HCT116 (cell line): Measurements from ENCODE around the gene SMARCA4. TPM values are rescaled to one million over a fixed set of nuclear protein-coding genes. Genes with fewer than 3 reads are reported as not detected.

ENCODE experiments used
- ATAC-seq: fragments of 200-7000 bp; cut with Tn5 transposase; 2 replicates; pipeline ENCODE4 v1.9.1; 2020; ENCODE audit warnings: mild to moderate bottlenecking, moderate library complexity
- BruUV-seq: library from RNA; stranded (reverse); fragments of 400-500 nt; replicated peaks from 2 replicates; lab custom pipeline; 2021; lab: Mats Ljungman, UMichigan
- CTCF ChIA-PET: fragments of 300-600 bp; sonication (Branson Sonifier 250); formaldehyde crosslinking; loops from one replicate; lab custom pipeline; 2021; ENCODE audit warnings: antibody characterized with exemption; lab: Charles Lee
- POLR2A ChIA-PET: fragments of 300-600, 350-600 bp; sonication (Branson Sonifier 250); formaldehyde crosslinking; loops from one replicate; lab custom pipeline; 2021; ENCODE audit warnings: antibody characterized with exemption; lab: Charles Lee
- RAD21 ChIA-PET, 2 experiments: fragments of 300-600 bp; sonication (Branson Sonifier 250); formaldehyde crosslinking; loops; one replicate each; lab custom pipeline; 2023; ENCODE audit warnings: low total read pairs in 2 of 2; ENCODE audit not compliant: uncharacterized antibody in 2 of 2, unreplicated experiment in 2 of 2, low non-redundant PET in 1 of 2; lab: Charles Lee
- DNase-seq: peaks from one replicate; pipeline ENCODE4 v3.0.0-alpha.2; 2010; ENCODE audit warnings: low read depth, low spot score
- H2AFZ ChIP-seq: fragments of 200-600 bp; shearing (Covaris generic), sonication (generic); 2 replicates; pipeline ENCODE4 v1.6.1; 2017; ENCODE audit warnings: low read depth, mixed run types, mixed read lengths, antibody characterized with exemption, low read length; ENCODE audit not compliant: poor library complexity, severe bottlenecking
- H3K27ac ChIP-seq: 2 replicates; pipeline ENCODE4 v1.5.1; 2012; ENCODE audit warnings: low read depth, low read length
- H3K27me3 ChIP-seq: fragments of 200-600 bp; sonication (generic); 2 replicates; pipeline ENCODE4 v1.6.1; 2016; ENCODE audit warnings: mixed run types, low read length, mixed read lengths; ENCODE audit not compliant: insufficient read depth
- H3K36me3 ChIP-seq, 2 experiments: fragments of 200-500 bp in 1 of 2; fragments of 200-600 bp in 1 of 2; sonication (Bioruptor generic) in 1 of 2; sonication (generic) in 1 of 2; 2 replicates each; pipeline versions ENCODE4 v1.5.1 to v1.6.1; 2014 to 2016; ENCODE audit warnings: low read length in 2 of 2, inconsistent platforms in 1 of 2, mixed read lengths in 1 of 2, mixed run types in 1 of 2; ENCODE audit not compliant: insufficient read depth in 2 of 2, control insufficient read depth in 1 of 2
- H3K4me1 ChIP-seq, 2 experiments: fragments of 200-600 bp in 1 of 2; sonication (generic) in 1 of 2; 2 replicates each; pipeline versions ENCODE4 v1.5.1 to v1.6.1; 2012 to 2017; ENCODE audit warnings: low read length in 2 of 2, inconsistent platforms in 1 of 2, mild to moderate bottlenecking in 1 of 2, mixed read lengths in 1 of 2, mixed run types in 1 of 2, moderate library complexity in 1 of 2; ENCODE audit not compliant: insufficient read depth in 2 of 2, control insufficient read depth in 1 of 2
- H3K4me2 ChIP-seq: fragments of 200-600 bp; sonication (generic); 2 replicates; pipeline ENCODE4 v1.6.1; 2017; ENCODE audit warnings: mixed run types, low read length, mixed read lengths
- H3K4me3 ChIP-seq, 2 experiments: fragments of 200-600 bp in 1 of 2; sonication (generic) in 1 of 2; replicated peaks in 1 of 2; 2 replicates each; pipeline ENCODE4 v1.5.1; 2011 to 2016; ENCODE audit warnings: low read length in 2 of 2, control low read depth in 1 of 2, low read depth in 1 of 2, mild to moderate bottlenecking in 1 of 2, mixed read lengths in 1 of 2, mixed run types in 1 of 2
- H3K79me2 ChIP-seq: fragments of 200-600 bp; sonication (generic); 2 replicates; pipeline ENCODE4 v1.6.1; 2017; ENCODE audit warnings: mild to moderate bottlenecking, mixed run types, low read length, moderate library complexity, mixed read lengths; ENCODE audit not compliant: insufficient read depth
- H3K9ac ChIP-seq: fragments of 200-600 bp; sonication (generic); 2 replicates; pipeline ENCODE4 v1.6.1; 2016; ENCODE audit warnings: low read length, mixed read lengths
- H3K9me2 ChIP-seq: fragments of 200-600 bp; sonication (generic), shearing (Covaris generic); 2 replicates; pipeline ENCODE4 v1.6.1; 2017; ENCODE audit warnings: mixed run types, mild to moderate bottlenecking, moderate library complexity; ENCODE audit not compliant: insufficient read depth
- H3K9me3 ChIP-seq, 2 experiments: fragments of 200-500 bp in 1 of 2; fragments of 200-600 bp in 1 of 2; sonication (Bioruptor generic) in 1 of 2; sonication (generic) in 1 of 2; 2 replicates each; pipeline ENCODE4 v1.6.1; 2014 to 2017; ENCODE audit warnings: low read length in 2 of 2, mixed read lengths in 2 of 2, inconsistent platforms in 1 of 2, low read depth in 1 of 2, mild to moderate bottlenecking in 1 of 2, mixed run types in 1 of 2, moderate library complexity in 1 of 2; ENCODE audit not compliant: control insufficient read depth in 1 of 2, insufficient read depth in 1 of 2
- H4K20me1 ChIP-seq: fragments of 200-600 bp; sonication (generic), shearing (Covaris generic); 2 replicates; pipeline ENCODE4 v1.6.1; 2017; ENCODE audit warnings: mixed run types, mild to moderate bottlenecking, moderate library complexity; ENCODE audit not compliant: insufficient read depth
- ATF3 ChIP-seq: IDR thresholded peaks from 2 replicates; pipeline ENCODE4 v1.6.1; 2012
- CBX3 ChIP-seq: IDR thresholded peaks from 2 replicates; pipeline ENCODE4 v1.6.1; 2012; ENCODE audit warnings: low read depth
- CEBPB ChIP-seq: IDR thresholded peaks from 2 replicates; pipeline ENCODE4 v1.6.1; 2012; ENCODE audit warnings: low read depth
- ELF1 ChIP-seq: IDR thresholded peaks from 2 replicates; pipeline ENCODE4 v1.6.1; 2012; ENCODE audit warnings: low read depth, borderline replicate concordance
- FOSL1 ChIP-seq: IDR thresholded peaks from 2 replicates; pipeline ENCODE4 v1.6.1; 2012; ENCODE audit warnings: low read depth
- POLR2AphosphoS5 ChIP-seq: IDR thresholded peaks from 2 replicates; pipeline ENCODE4 v1.6.1; 2011; ENCODE audit warnings: mild to moderate bottlenecking, low read depth, low read length, moderate library complexity
- RAD21 ChIP-seq: IDR thresholded peaks from 2 replicates; pipeline ENCODE4 v1.6.1; 2012; ENCODE audit warnings: low read depth, mild to moderate bottlenecking
- SP1 ChIP-seq: IDR thresholded peaks from 2 replicates; pipeline ENCODE4 v1.6.1; 2012; ENCODE audit warnings: low read depth
- SRF ChIP-seq: IDR thresholded peaks from 2 replicates; pipeline ENCODE4 v1.6.1; 2012; ENCODE audit warnings: low read depth
- TCF7L2 ChIP-seq: IDR thresholded peaks from 2 replicates; pipeline ENCODE4 v1.7.0; 2011; ENCODE audit warnings: borderline replicate concordance, inconsistent platforms; ENCODE audit not compliant: insufficient read depth, insufficient read length; ENCODE audit errors: extremely low read depth
- YY1 ChIP-seq: IDR thresholded peaks from 2 replicates; pipeline ENCODE4 v1.6.1; 2011; ENCODE audit warnings: low read length, low read depth, moderate library complexity, mild to moderate bottlenecking; ENCODE audit not compliant: insufficient replicate concordance; ENCODE audit errors: extremely low read depth
- ZNF274 ChIP-seq: fragments of 200-500 bp; sonication (Bioruptor generic); IDR thresholded peaks from 2 replicates; pipeline ENCODE4 v1.6.1; 2014; ENCODE audit warnings: mild to moderate bottlenecking, low read depth, low read length, inconsistent platforms
- intact Hi-C: fragments of 100-400 bp; cut with micrococcal nuclease; formaldehyde crosslinking; loops from 2 replicates; pipeline ENCODE4 v1.10.0; 2022
- total RNA-seq: library from RNA; stranded (reverse); gene quantifications from one replicate; pipeline ENCODE4 v1.2.1, GENCODE V29; 2021; ENCODE audit not compliant: unreplicated experiment
- TF ChIP-seq, protein P1 (sequence below), 3 experiments: fragments of 200-600 bp in 1 of 3; sonication (generic) in 1 of 3; IDR thresholded peaks in 2 of 3; conservative IDR thresholded peaks in 1 of 3; 2 replicates each; pipeline ENCODE4 v1.5.1; 2012 to 2017; ENCODE audit warnings: low read depth in 2 of 3, low read length in 2 of 3, antibody characterized with exemption in 1 of 3, borderline replicate concordance in 1 of 3, control low read depth in 1 of 3, mild to moderate bottlenecking in 1 of 3, mixed read lengths in 1 of 3, mixed run types in 1 of 3, moderate library complexity in 1 of 3; ENCODE audit not compliant: insufficient read depth in 1 of 3
- TF ChIP-seq, protein P2 (sequence below): IDR thresholded peaks from 2 replicates; pipeline ENCODE4 v1.6.1; 2012
- TF ChIP-seq, protein P3 (sequence below): IDR thresholded peaks from 2 replicates; pipeline ENCODE4 v1.6.1; 2012; ENCODE audit warnings: low read depth

The SMARCA4 gene
- total RNA-seq, 1 experiment from 2014 or later: 116 TPM

DNA sequence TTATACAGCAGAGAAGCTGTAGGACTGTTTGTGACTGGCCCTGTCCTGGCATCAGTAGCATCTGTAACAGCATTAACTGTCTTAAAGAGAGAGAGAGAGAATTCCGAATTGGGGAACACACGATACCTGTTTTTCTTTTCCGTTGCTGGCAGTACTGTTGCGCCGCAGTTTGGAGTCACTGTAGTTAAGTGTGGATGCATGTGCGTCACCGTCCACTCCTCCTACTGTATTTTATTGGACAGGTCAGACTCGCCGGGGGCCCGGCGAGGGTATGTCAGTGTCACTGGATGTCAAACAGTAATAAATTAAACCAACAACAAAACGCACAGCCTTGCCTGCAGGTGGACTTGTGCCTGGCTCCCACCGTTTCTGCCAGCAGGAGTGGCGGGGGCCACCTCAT is 101.1 kb downstream of the SMARCA4 start:
- ATAC-seq: no peak
- H3K9ac ChIP-seq: no peak overlapping the region
- no peak overlapping the region for H3K4me2 ChIP-seq
- no peaks in the 10 kb centered on the region for H3K4me1 ChIP-seq
- H3K79me2 ChIP-seq: no peaks in the 10 kb centered on the region
- ChIA-PET CTCF (no interaction called here), RAD21 (no interaction called here), POLR2A (no interaction called here)
- H3K9me2 ChIP-seq: no peaks in the 10 kb centered on the region
- intact Hi-C loops: no loop called here
- H3K27ac ChIP-seq: no peak overlapping the region
- no peaks in the 10 kb centered on the region for H3K27me3 ChIP-seq
- no peaks in the 10 kb centered on the region for H4K20me1 ChIP-seq
- DNase-seq: no peak
- H3K9me3 ChIP-seq: no peaks in the 10 kb centered on the region
- no peak overlapping the region for H2AFZ ChIP-seq
- H3K36me3 ChIP-seq: peaks cover 9 to 17% of the 10 kb centered on the region in 2 experiments; a peak in 3 of 4 replicates
- H3K4me3 ChIP-seq: no peak overlapping the region
- TF ChIP-seq, protein P1, sequence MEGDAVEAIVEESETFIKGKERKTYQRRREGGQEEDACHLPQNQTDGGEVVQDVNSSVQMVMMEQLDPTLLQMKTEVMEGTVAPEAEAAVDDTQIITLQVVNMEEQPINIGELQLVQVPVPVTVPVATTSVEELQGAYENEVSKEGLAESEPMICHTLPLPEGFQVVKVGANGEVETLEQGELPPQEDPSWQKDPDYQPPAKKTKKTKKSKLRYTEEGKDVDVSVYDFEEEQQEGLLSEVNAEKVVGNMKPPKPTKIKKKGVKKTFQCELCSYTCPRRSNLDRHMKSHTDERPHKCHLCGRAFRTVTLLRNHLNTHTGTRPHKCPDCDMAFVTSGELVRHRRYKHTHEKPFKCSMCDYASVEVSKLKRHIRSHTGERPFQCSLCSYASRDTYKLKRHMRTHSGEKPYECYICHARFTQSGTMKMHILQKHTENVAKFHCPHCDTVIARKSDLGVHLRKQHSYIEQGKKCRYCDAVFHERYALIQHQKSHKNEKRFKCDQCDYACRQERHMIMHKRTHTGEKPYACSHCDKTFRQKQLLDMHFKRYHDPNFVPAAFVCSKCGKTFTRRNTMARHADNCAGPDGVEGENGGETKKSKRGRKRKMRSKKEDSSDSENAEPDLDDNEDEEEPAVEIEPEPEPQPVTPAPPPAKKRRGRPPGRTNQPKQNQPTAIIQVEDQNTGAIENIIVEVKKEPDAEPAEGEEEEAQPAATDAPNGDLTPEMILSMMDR (IDR thresholded peaks at IDR 0.05 in 2 of 3, conservative IDR thresholded peaks at IDR 0.05 in 1 of 3; ENCODE audit: borderline replicate concordance in 1 of 3, insufficient read depth in 1 of 3, low read depth in 2 of 3, low read length in 2 of 3): no peak
- TF ChIP-seq POLR2AphosphoS5: no peak
- TF ChIP-seq ELF1: no peak
- no peak for TF ChIP-seq ATF3
- TF ChIP-seq RAD21: no peak
- no peak for TF ChIP-seq CEBPB
- TF ChIP-seq CBX3: no peak
- no peak for TF ChIP-seq SRF
- TF ChIP-seq TCF7L2: no peak
- TF ChIP-seq FOSL1: no peak
- no peak for TF ChIP-seq YY1
- TF ChIP-seq, protein P2, sequence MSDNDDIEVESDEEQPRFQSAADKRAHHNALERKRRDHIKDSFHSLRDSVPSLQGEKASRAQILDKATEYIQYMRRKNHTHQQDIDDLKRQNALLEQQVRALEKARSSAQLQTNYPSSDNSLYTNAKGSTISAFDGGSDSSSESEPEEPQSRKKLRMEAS: no peak
- TF ChIP-seq SP1: no peak
- no peak for TF ChIP-seq ZNF274
- TF ChIP-seq, protein P3, sequence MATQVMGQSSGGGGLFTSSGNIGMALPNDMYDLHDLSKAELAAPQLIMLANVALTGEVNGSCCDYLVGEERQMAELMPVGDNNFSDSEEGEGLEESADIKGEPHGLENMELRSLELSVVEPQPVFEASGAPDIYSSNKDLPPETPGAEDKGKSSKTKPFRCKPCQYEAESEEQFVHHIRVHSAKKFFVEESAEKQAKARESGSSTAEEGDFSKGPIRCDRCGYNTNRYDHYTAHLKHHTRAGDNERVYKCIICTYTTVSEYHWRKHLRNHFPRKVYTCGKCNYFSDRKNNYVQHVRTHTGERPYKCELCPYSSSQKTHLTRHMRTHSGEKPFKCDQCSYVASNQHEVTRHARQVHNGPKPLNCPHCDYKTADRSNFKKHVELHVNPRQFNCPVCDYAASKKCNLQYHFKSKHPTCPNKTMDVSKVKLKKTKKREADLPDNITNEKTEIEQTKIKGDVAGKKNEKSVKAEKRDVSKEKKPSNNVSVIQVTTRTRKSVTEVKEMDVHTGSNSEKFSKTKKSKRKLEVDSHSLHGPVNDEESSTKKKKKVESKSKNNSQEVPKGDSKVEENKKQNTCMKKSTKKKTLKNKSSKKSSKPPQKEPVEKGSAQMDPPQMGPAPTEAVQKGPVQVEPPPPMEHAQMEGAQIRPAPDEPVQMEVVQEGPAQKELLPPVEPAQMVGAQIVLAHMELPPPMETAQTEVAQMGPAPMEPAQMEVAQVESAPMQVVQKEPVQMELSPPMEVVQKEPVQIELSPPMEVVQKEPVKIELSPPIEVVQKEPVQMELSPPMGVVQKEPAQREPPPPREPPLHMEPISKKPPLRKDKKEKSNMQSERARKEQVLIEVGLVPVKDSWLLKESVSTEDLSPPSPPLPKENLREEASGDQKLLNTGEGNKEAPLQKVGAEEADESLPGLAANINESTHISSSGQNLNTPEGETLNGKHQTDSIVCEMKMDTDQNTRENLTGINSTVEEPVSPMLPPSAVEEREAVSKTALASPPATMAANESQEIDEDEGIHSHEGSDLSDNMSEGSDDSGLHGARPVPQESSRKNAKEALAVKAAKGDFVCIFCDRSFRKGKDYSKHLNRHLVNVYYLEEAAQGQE: no peak
- no TSS peak for BruUV-seq
